H4 (cell line): ENCODE measurements around the gene CTTN. TPM values are rescaled to one million over a fixed set of nuclear protein-coding genes. Genes with fewer than 3 reads are reported as not detected.

Experiments
- DNase-seq: peaks from one replicate; pipeline ENCODE4 v3.0.0-alpha.2; 2015; ENCODE audit warnings: low spot score
- total RNA-seq: library from RNA; depleted of rRNA; stranded (reverse); fragments of >200 nt; shearing (Covaris generic); gene quantifications from 2 replicates; pipeline ENCODE4 v1.2.3, GENCODE V29; 2014

Gene CTTN
- total RNA-seq, 1 experiment from 2014 or later = 118 TPM

GRCh38 chr11:70428701-70429427 lies 30.5 kb downstream of the CTTN start:
- no peak for DNase-seq

- no peak for DNase-seq
Observed at GRCh38 chr11:70429428-70429705, 31.0 kb downstream of the CTTN start.

- no peak for DNase-seq
Observed at GRCh38 chr11:70429724-70430521, 31.6 kb downstream of the CTTN start.

GRCh38 chr11:70430671-70431574 lies 32.6 kb downstream of the CTTN start:
- no peak for DNase-seq

GRCh38 chr11:70431611-70432010 lies 33.3 kb downstream of the CTTN start:
- DNase-seq = no peak

GRCh38 chr11:70432065-70432464 lies 33.7 kb downstream of the CTTN start:
- no peak for DNase-seq

DNA sequence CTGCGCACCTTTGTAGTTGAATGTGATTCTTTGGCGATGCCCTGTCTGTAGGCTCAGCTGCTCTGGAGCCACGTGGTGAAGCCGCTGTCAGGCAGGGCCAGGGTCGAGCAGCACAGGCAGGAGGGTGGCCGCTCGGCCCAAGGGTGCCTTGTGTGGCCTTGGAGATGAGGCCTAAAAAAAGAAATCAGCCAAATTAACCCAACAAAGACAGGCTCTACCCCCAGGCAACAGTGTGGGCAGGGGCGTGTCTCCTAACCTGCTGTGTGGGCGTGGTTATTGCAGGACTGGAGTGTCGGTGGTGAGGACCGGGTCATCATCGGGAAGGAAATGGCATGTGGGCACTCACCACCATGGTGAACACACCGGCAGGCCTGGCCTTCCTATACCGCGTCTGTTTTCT lies 34.3 kb downstream of the CTTN start:
- no peak for DNase-seq

GRCh38 chr11:70433038-70433437 lies 34.7 kb downstream of the CTTN start:
- no peak for DNase-seq

GRCh38 chr11:70433526-70433925 lies 35.2 kb downstream of the CTTN start:
- DNase-seq = no peak

DNA sequence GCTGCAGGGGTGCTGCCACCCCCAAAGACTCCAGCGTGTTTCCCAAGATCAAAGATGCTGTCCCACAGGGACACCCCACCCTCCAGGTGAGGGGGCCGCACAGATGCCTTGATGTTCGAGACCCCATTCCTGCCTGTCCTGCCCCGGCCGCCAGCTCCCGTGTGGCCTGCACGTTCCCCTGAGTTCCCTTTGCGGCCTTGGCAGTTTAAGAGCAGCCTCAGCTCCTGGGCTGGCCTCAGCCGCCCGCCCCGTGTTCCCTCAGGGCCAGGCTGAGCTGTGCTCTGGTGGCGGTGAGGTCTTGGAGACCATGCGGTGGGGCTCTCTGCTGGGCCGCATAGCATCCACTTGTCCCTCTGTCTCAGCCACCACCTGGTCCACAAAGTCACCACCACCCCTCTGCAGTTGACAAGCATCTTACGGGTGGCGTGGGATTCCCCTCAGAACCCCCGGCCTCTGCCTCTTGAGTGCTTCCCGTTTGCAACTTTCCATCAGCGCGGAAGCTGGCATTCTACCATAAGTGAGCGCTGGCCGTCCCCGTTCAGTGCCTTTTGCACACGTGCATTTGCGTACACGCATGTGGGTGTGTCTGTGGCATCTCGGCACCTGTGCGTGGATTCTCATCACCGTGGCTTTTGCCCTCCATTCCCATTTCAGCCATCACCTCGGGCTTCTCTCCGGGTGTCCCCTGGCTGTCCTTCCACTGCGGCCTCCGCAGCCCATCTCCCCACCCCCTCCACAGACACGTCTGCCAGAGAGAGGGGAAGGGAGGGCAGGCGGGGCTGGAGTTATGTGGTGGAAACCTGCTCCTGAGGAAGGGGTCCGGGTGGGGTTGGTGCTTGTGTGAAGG lies 35.9 kb downstream of the CTTN start:
- no peak for DNase-seq

GRCh38 chr11:70434813-70435278 lies 36.5 kb downstream of the CTTN start:
- DNase-seq = no peak

GRCh38 chr11:70435361-70435760 lies 37.0 kb downstream of the CTTN start:
- no peak for DNase-seq

GRCh38 chr11:70435765-70436500 lies 37.6 kb downstream of the CTTN start:
- no peak for DNase-seq

GRCh38 chr11:70436501-70436860 lies 38.2 kb downstream of the CTTN start:
- no peak for DNase-seq

DNA sequence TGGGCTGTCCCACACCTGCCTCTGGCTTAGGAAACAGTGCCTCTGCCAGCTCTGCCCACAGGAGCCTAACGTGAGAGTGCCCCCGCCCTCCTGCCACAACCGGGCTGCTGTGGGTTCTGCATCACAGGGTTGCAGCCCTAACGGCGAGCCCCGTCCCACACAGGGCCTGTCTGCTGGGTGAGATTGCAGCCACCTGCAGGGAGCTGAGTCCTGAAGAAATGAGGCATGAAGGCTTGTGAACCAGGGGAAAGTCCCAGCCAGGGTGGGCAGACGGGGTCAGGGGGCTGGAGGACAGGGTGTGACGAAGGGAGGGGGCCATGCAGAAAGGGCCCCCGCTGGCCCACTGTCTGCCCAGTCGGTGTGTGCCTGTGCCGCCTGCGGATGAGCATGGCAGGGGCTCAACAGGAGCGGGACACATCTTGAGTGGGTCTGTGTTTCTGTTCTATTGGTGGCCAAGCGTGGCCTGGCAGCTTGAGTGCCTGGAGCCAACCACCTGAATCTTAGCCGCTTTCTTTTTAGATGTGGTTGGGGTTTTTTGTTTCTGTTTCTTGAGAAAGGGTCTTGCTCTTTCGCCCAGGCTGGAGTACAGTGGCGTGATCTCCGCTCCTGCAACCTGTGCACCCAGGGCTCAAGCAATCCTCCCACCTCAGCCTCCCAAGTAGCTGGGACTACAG lies 38.9 kb downstream of the CTTN start:
- no peak for DNase-seq

DNA sequence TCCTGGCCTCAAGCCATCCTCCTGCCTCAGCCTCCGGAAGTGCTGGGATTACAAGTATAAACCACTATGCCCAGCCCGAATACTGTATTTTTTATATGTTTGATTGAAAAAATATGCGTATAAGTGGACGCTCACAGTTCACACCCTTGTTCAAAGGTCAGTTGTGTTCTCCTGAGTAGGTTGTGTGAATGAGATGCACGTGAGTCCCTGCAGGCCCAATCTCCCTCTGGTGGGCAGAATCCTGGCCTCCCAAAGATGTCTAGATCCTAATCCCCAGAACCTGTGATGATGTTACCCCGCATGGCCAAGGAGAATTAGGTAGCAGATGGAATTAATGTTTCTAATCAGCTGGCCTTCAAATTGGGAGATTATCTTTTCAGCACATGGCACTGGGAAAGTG lies 41.9 kb downstream of the CTTN start:
- DNase-seq = no peak

DNA sequence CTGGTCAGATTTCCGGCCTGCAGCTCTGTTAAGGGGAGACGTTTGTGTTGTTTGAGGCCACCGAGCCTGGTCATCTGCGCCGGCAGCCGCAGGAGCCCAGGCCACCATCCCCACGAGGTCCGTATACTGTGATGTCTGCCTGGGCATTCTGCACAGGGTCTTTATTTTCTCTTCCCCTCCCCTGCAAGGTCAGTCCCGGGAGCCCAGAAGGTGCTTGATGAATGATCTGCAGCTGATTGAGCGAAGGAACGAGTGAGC lies 45.4 kb downstream of the CTTN start:
- DNase-seq = no peak

- no peak for DNase-seq
Observed at GRCh38 chr11:70445091-70445490, 46.8 kb downstream of the CTTN start.

DNA sequence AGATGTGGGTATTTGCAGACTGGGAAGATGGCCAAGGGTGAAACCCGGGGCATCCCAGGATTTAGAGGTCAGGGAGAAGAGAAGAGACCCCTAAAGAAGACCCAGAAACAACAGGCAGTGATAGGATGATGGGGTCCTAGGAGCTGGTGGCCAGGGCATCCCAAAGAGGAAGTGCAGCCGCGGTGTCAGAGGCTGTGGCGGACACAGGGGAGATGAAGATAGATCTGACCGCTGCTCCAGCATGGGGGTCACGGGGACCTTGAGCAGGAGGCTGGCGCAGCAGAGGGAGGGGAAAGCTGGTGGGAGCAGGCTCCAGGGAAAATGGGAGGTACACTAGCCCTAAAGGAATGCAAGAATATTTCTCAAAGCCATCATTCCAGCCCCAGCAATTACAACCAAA lies 47.3 kb downstream of the CTTN start:
- DNase-seq = no peak

DNA sequence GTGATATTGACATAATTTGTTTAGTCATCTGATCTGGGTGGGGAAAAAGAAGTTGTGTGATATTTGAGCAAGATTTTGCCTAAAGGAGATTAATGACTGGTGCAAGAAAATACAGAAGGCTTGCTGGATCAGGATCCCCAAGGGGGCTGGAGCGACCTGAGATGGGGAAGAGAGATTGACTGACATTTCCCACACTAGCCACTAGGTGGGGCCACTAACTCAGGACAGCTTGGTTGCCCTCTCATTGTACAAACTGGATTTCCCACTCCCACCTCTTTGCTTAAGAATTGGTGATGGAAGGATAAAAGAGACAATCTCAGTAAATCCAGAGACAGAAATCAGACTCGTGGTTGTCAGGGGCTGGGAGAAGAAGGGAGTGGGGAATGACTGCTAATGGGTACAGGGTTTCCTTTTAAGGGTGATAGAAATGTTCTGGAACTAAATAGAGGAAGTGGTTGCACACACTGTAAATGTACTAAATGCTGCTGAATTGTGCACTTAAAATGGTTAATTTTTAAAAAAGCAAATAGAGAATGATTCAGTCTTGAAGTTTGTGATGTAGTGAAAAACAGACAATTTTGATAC lies 50.7 kb downstream of the CTTN start:
- DNase-seq = no peak
